HFFc6 (cell line): ENCODE results near the gene PODXL2. TPM values are rescaled to one million over a fixed set of nuclear protein-coding genes. Genes with fewer than 3 reads are reported as not detected.
"Not testable (repeated sequence)": the region's sequence is repeated elsewhere in the genome, so short reads cannot be mapped to it uniquely, and the experiment has no call there.

Experiments used
- DNase-seq: peaks from one replicate; pipeline ENCODE4 v3.0.0-alpha.2; 2018
- H3K27ac Mint-ChIP-seq: 2 replicates; pipeline ENCODE4 v1.8.0; 2020; ENCODE audit warnings: mild to moderate bottlenecking, mixed read lengths
- H3K27me3 Mint-ChIP-seq: 2 replicates; pipeline ENCODE4 v1.8.0; 2021; ENCODE audit warnings: mild to moderate bottlenecking, moderate library complexity, mixed read lengths; ENCODE audit not compliant: insufficient read depth
- H3K36me3 Mint-ChIP-seq: 2 replicates; pipeline ENCODE4 v1.8.0; 2021; ENCODE audit warnings: low read depth, mixed read lengths
- H3K4me1 Mint-ChIP-seq: 2 replicates; pipeline ENCODE4 v1.8.0; 2020; ENCODE audit warnings: low read depth, mixed read lengths
- H3K4me3 Mint-ChIP-seq: 2 replicates; pipeline ENCODE4 v1.8.0; 2020; ENCODE audit warnings: mild to moderate bottlenecking, moderate library complexity, mixed read lengths
- H3K9me3 Mint-ChIP-seq: 2 replicates; pipeline ENCODE4 v1.8.0; 2020; ENCODE audit warnings: mild to moderate bottlenecking, mixed read lengths
- total RNA-seq, 6 experiments: library from RNA; stranded (reverse); fragmentation: NEBNext Ultra II Directional; extraction: Animal tissue kit (Norgen Biotek cat#: 25700); gene quantifications; 2 replicates in 1 of 6; 3 replicates in 5 of 6; pipeline ENCODE4 v1.2.3, GENCODE V29; 2021
- TF ChIP-seq, protein P1 (sequence below): fragments of 200-600 bp; sonication (generic); IDR thresholded peaks from 2 replicates; pipeline ENCODE4 v1.5.0; 2021; ENCODE audit warnings: antibody characterized with exemption, mild to moderate bottlenecking

PODXL2 gene
- total RNA-seq, 6 experiments from 2014 or later = 0.09 TPM; not detected in 5

- no peak for DNase-seq
- H3K9me3 Mint-ChIP-seq = no peaks in the 10 kb centered on the region
Observed at GRCh38 chr3:127678611-127679533, 49.9 kb downstream of the PODXL2 start.

DNA sequence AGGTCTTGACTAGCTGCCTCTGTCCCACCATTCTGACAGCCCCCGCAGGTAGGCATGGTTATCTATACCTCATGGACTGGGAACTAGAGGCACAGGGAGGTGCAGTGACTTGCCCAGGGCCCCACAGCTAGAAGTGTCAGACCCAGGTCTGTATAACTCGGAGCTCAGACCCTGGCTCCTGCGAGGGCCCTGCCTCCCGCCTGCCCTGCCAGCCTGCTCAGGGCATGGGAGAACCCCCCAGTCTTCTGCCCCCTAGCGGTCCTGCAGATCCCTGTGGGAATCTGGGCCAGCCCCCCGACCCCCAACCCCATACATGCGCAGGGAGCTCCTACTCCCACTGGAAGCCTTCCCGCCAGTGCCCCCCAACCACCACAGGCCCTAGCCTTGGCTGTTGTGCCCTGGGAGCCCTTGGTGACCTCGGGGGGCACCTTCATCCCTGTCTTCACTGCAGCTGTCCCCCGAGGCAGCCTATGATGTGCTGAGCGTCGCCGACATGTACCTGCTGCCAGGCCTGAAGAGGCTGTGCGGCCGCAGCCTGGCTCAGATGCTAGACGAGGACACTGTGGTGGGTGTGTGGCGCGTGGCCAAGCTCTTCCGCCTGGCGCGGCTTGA is 50.7 kb downstream of the PODXL2 start:
- no peak for DNase-seq
- 0 out of 2 replicates have a peak, but pooled peaks cover 3% of the 10 kb centered on the region for H3K36me3 Mint-ChIP-seq
- no peaks in the 10 kb centered on the region for H3K9me3 Mint-ChIP-seq
- no peak overlapping the region for H3K27ac Mint-ChIP-seq
- no peak overlapping the region for H3K4me3 Mint-ChIP-seq
- TF ChIP-seq, protein P1, sequence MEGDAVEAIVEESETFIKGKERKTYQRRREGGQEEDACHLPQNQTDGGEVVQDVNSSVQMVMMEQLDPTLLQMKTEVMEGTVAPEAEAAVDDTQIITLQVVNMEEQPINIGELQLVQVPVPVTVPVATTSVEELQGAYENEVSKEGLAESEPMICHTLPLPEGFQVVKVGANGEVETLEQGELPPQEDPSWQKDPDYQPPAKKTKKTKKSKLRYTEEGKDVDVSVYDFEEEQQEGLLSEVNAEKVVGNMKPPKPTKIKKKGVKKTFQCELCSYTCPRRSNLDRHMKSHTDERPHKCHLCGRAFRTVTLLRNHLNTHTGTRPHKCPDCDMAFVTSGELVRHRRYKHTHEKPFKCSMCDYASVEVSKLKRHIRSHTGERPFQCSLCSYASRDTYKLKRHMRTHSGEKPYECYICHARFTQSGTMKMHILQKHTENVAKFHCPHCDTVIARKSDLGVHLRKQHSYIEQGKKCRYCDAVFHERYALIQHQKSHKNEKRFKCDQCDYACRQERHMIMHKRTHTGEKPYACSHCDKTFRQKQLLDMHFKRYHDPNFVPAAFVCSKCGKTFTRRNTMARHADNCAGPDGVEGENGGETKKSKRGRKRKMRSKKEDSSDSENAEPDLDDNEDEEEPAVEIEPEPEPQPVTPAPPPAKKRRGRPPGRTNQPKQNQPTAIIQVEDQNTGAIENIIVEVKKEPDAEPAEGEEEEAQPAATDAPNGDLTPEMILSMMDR = peak; percentile 71; the same call in 1 of the 2 replicates
- H3K27me3 Mint-ChIP-seq = no peaks in the 10 kb centered on the region; the same call in none of the 2 replicates
- peaks cover 10% of the 10 kb centered on the region for H3K4me1 Mint-ChIP-seq

More at GRCh38 chr3:127678611-127679533, 49.9 kb downstream of the PODXL2 start:
- 0 out of 2 replicates have a peak, but pooled peaks cover 3% of the 10 kb centered on the region for H3K36me3 Mint-ChIP-seq
- H3K4me3 Mint-ChIP-seq = no peak overlapping the region
- TF ChIP-seq, protein P1 = no peak
- H3K4me1 Mint-ChIP-seq = peaks cover 12% of the 10 kb centered on the region
- peaks cover 3% of the 10 kb centered on the region for H3K27me3 Mint-ChIP-seq
- H3K27ac Mint-ChIP-seq = no peak overlapping the region

GRCh38 chr3:127680146-127680661 is 51.2 kb downstream of the PODXL2 start:
- TF ChIP-seq, protein P1 = no peak
- no peak for DNase-seq
- H3K27me3 Mint-ChIP-seq = peaks cover 4% of the 10 kb centered on the region
- peaks cover 10% of the 10 kb centered on the region for H3K4me1 Mint-ChIP-seq
- H3K4me3 Mint-ChIP-seq = no peak overlapping the region
- H3K9me3 Mint-ChIP-seq = no peaks in the 10 kb centered on the region
- H3K27ac Mint-ChIP-seq = no peak overlapping the region
- 0 out of 2 replicates have a peak, but pooled peaks cover 3% of the 10 kb centered on the region for H3K36me3 Mint-ChIP-seq

- peaks cover 4% of the 10 kb centered on the region for H3K27me3 Mint-ChIP-seq
- TF ChIP-seq, protein P1 = no peak
- no peak for DNase-seq
- H3K4me3 Mint-ChIP-seq = no peak overlapping the region
- 0 out of 2 replicates have a peak, but pooled peaks cover under 1% of the 10 kb centered on the region for H3K36me3 Mint-ChIP-seq
- H3K27ac Mint-ChIP-seq = no peak overlapping the region
- no peaks in the 10 kb centered on the region for H3K9me3 Mint-ChIP-seq
- peaks cover 10% of the 10 kb centered on the region for H3K4me1 Mint-ChIP-seq
Observed at GRCh38 chr3:127680798-127681221, 51.8 kb downstream of the PODXL2 start.

GRCh38 chr3:127682175-127682554 is 53.2 kb downstream of the PODXL2 start:
- H3K27me3 Mint-ChIP-seq, H3K36me3 Mint-ChIP-seq, DNase-seq, H3K4me3 Mint-ChIP-seq, H3K27ac Mint-ChIP-seq, H3K9me3 Mint-ChIP-seq, H3K4me1 Mint-ChIP-seq: not testable (repeated sequence)
